Kasumi-1 (cell line): ENCODE results near the gene TMPRSS15.
"Not testable (repeated sequence)": the region's sequence is repeated elsewhere in the genome, so short reads cannot be mapped to it uniquely, and the experiment has no call there.

ENCODE experiments used
- DNase-seq, 2 experiments: peaks; one replicate each; lab custom pipeline; 2025; lab: John Stamatoyannopoulos, UW

TMPRSS15 gene

GRCh38 chr21:18403735-18404450 is at the start of gene TMPRSS15:
TSS of gene TMPRSS15 (minus strand) at chr21:18403785. CDS start at chr21:18403622, 163 bp downstream.
- DNase-seq, result no peak

GRCh38 chr21:18451670-18452069 is 48.1 kb upstream of the TMPRSS15 start:
- no peak for DNase-seq

DNA sequence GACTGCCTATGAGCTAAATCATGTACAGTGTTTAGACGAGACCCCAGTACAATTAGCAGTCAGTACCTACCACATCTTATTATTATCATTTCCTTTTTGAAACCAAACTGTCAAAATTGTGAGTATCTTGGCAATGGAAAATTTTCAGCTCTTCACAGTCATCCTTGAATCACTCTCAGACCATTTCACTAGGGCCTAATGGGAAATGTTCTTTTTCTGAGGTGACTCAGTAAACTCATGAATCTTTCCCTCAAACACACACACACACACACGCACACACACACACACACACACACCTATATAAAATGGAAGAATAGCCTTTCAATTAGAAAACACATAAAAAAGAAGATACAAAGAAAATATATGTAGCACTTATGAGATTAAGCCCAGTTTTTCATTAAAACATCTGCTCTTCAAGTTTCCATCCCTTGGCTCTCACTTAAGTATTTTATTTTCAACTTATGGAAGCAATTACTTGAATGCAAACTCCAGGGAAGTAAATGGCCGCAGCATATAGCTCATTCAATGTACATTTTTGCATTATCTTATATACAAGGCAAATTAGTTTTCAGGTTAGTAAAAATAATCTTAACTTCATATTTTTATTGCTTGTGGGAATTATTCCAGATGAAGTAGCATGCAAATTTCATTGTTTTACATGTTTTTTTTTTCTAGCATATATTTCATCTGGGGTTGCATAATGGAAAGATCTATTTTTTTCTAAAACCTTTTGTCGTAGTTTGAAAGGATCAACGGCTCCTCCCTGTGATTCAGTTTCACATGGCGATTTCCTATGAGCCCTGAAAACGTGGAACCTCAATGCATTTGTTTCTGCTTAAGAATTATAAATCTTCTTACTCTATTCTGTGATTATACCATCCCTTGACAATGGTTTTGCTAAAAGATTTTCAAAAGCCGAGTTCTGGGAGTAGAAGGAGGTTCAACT is 46.3 kb upstream of the TMPRSS15 start:
- DNase-seq, result no peak

DNA sequence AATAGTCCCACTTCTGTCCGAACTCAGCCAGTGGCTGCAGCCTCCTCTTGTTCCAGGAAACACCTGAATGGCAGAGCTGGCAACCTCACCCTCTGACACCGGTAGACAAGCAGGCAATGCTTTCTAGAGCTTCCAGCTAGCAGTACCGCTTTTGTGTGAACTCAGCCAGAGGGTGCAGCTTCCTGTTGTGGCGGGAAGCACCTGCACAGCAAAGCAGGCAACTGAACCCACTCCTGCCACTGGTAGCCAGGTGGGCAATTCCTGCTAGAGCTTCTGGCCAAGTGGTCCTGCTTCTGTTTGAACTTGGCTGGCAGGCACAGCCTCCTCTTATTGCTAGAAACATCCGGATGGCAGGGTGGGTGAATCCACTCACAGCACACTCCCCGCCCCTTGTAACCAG is 40.1 kb upstream of the TMPRSS15 start:
- DNase-seq, result no peak

GRCh38 chr21:18443085-18443484 is 39.5 kb upstream of the TMPRSS15 start:
- DNase-seq, result no peak

GRCh38 chr21:18430341-18430740 is 26.8 kb upstream of the TMPRSS15 start:
- no peak for DNase-seq

DNA sequence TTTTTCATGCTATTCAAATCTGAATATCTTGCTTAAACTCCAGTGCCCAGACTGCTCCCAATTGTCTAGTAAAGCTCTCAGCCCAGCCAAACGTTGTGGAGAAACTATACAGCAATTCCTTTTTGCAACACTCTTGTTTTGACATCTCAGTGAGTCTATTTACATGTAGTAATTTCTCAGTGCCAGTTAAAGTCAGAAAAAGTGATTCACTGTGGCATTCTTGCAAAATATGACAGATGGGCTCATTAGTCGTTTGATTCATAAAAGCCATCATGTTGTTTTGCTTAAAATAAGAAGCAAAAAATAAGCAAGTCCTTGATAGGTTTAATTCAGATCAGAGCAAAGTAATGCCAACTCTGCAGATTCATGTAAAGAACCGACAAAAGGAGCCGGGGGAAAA is 20.7 kb upstream of the TMPRSS15 start:
- DNase-seq, result no peak

GRCh38 chr21:18417141-18417790 is 13.7 kb upstream of the TMPRSS15 start:
- DNase-seq, result no peak

- no peak for DNase-seq
Measured at GRCh38 chr21:18411565-18411964, 8.0 kb upstream of the TMPRSS15 start.

- DNase-seq, result no peak
Measured at GRCh38 chr21:18409579-18409978, 6.0 kb upstream of the TMPRSS15 start.

- DNase-seq, result no peak
Measured at GRCh38 chr21:18398843-18399242, 4.7 kb downstream of the TMPRSS15 start.

DNA sequence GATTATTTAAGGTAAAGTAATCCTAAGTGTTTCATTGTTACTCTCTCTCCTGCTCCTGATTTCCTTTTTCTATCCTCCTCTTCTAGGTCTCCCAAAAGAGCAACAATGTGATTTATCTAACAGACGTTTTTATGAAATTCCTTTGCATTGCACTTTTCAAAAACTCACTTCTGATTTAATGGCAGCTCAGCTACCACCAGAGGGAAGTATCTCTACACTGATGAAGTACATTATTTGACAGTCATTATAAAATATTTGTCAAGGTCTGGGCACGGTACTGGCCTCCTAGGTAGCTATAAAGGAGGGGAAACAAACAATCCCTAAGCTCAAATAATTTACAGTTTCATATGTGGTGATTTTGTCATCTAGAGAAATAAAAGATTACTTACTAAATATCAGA is 15.6 kb downstream of the TMPRSS15 start:
- DNase-seq, result no peak

DNA sequence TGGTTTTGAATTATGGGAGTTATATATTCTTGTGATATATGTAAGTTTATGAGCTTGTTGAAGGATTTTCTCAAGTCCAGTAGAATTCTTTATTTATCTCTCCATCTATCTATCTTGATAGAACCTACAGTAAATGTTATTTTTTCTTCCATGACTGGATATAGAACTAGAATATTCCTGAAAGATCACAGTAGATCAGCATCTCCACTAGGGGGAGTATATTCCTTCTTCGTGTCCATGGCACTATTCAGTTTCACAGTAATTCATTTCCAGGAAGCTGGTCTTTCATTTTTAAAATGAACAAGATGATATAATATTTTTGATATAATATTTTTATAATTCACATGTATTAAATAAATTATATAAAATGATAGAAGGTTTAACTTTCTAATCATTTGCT is 18.8 kb downstream of the TMPRSS15 start:
- peak; percentile 67 to 68 for DNase-seq

GRCh38 chr21:18382934-18383619 is 20.5 kb downstream of the TMPRSS15 start:
- not testable (repeated sequence) for DNase-seq

GRCh38 chr21:18382141-18382540 is 21.4 kb downstream of the TMPRSS15 start:
- DNase-seq, result no peak

- no peak for DNase-seq
Measured at GRCh38 chr21:18373606-18374005, 30.0 kb downstream of the TMPRSS15 start.

- no peak for DNase-seq
Measured at GRCh38 chr21:18370301-18370700, 33.3 kb downstream of the TMPRSS15 start.

DNA sequence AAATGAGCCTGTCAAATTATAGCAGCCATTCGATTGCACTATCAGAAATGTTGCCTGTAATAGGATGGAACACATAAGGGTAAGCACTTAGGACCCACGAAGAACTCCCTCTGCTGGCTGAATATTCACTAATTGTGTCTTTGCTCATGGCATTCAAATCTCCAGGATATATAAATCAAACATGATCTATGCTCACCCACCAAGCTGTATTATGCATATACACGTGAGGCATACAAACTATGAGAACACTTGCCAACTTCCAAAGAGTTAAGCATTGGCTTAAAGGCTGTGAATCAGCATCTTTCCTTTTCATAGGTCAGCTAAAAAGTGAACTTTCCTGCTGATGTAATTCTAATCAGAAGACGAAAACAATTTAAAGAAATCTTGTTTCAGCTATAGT is 34.5 kb downstream of the TMPRSS15 start:
- DNase-seq, result peak; percentile 37 to 57

DNA sequence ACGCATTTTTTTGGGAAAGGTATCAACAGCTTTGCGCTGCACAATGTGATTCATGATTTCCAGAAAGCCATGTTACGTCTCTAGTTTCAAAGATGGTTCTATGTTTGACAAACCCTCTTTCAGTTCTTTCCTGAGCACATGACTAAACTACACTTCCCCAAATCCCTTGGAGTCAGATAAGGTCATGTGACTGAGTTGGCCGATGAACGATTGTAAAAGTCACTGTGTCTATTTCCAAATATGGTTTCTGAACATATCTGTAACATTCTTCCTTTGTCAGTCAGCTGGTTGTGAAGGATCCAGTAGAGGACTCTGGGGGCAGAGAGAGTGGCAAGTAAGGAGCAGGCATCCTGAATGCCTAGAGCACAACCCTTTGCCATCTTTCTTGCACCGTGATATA is 35.4 kb downstream of the TMPRSS15 start:
- DNase-seq, result peak; percentile 4 to 5

DNA sequence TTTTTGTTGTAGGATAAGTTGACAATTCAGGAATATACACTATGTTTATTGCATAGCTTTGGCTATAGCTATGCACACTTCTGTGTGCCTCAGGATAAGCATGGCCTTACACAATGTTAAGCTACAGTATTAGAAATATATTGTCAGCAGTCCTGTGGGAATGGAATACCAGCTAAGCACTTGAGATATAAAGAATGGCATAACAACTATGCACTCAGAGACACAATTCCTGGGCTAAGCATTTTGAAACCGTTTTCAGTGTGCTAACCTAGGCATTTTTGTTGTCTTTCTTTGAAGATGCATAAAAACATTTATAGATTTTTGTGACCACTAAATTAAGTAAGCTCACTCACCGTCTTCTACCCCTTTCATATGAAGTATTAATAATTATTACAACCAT is 46.8 kb downstream of the TMPRSS15 start:
- DNase-seq, result no peak

- DNase-seq, result no peak
Measured at GRCh38 chr21:18354947-18355346, 48.6 kb downstream of the TMPRSS15 start.

- no peak for DNase-seq
Measured at GRCh38 chr21:18350216-18350615, 53.4 kb downstream of the TMPRSS15 start.
